CD8-positive, alpha-beta memory T cell (primary cell): ENCODE measurements around the gene SGO2. TPM values are rescaled to one million over a fixed set of nuclear protein-coding genes. Genes with fewer than 3 reads are reported as not detected.

ENCODE experiments used
- CTCF ChIA-PET: fragments of 350-600 bp; sonication (Branson Sonifier 250); formaldehyde crosslinking; loops from one replicate; lab custom pipeline; 2021; ENCODE audit warnings: antibody characterized with exemption; lab: Charles Lee
- POLR2A ChIA-PET: fragments of 350-600 bp; sonication (Branson Sonifier 250); formaldehyde crosslinking; loops from one replicate; lab custom pipeline; 2021; ENCODE audit warnings: antibody characterized with exemption; lab: Charles Lee
- DNase-seq, 5 donors: peaks; one replicate each; pipeline versions ENCODE4 v3.0.0 to v3.0.0-alpha.2; 2020 to 2022; ENCODE audit warnings: mixed read lengths in 1 of 5
- H3K27ac ChIP-seq: one replicate; pipeline ENCODE4 v1.7.0; 2013; ENCODE audit warnings: low read depth, mild to moderate bottlenecking, low read length, moderate library complexity
- H3K27me3 ChIP-seq: 2 replicates; pipeline ENCODE4 v1.7.0; 2013; ENCODE audit warnings: low read length, mild to moderate bottlenecking; ENCODE audit not compliant: insufficient read depth, poor library complexity, severe bottlenecking
- H3K36me3 ChIP-seq: 2 replicates; pipeline ENCODE4 v1.7.0; 2013; ENCODE audit warnings: mild to moderate bottlenecking, low read length, moderate library complexity; ENCODE audit not compliant: insufficient read depth
- H3K4me1 ChIP-seq: 2 replicates; pipeline ENCODE4 v1.7.0; 2013; ENCODE audit warnings: mild to moderate bottlenecking, low read length, moderate library complexity; ENCODE audit not compliant: insufficient read depth
- H3K4me3 ChIP-seq: 2 replicates; pipeline ENCODE4 v1.7.0; 2013; ENCODE audit warnings: mild to moderate bottlenecking, low read length
- H3K9me3 ChIP-seq: 2 replicates; pipeline ENCODE4 v1.7.0; 2013; ENCODE audit warnings: mild to moderate bottlenecking, low read length
- H3K27ac Mint-ChIP-seq, 8 donors: one replicate each; pipeline ENCODE4 v1.8.0; 2020 to 2021; ENCODE audit warnings: mixed read lengths in 8 of 8, mild to moderate bottlenecking in 6 of 8, inconsistent platforms in 3 of 8, moderate library complexity in 3 of 8
- H3K27me3 Mint-ChIP-seq, 2 donors: one replicate each; pipeline ENCODE4 v1.8.0; 2020 to 2021; ENCODE audit warnings: mixed read lengths in 2 of 2, mild to moderate bottlenecking in 1 of 2, moderate library complexity in 1 of 2
- H3K36me3 Mint-ChIP-seq, 3 donors: one replicate each; pipeline ENCODE4 v1.8.0; 2020 to 2021; ENCODE audit warnings: mixed read lengths in 3 of 3, inconsistent platforms in 1 of 3, mild to moderate bottlenecking in 1 of 3
- H3K4me1 Mint-ChIP-seq, 3 donors: one replicate each; pipeline ENCODE4 v1.8.0; 2020 to 2021; ENCODE audit warnings: mixed read lengths in 3 of 3, inconsistent platforms in 1 of 3, mild to moderate bottlenecking in 1 of 3
- H3K4me3 Mint-ChIP-seq, 7 donors: one replicate each; pipeline ENCODE4 v1.8.0; 2020 to 2021; ENCODE audit warnings: mixed read lengths in 7 of 7, mild to moderate bottlenecking in 6 of 7, moderate library complexity in 4 of 7, inconsistent platforms in 2 of 7
- H3K9me3 Mint-ChIP-seq, 5 donors: one replicate each; pipeline ENCODE4 v1.8.0; 2020 to 2022; ENCODE audit warnings: mixed read lengths in 5 of 5, mild to moderate bottlenecking in 3 of 5, moderate library complexity in 2 of 5, inconsistent platforms in 1 of 5
- polyA plus RNA-seq: library from polyadenylated mRNA; unstranded; fragments of 300-500 nt; fragmentation: Illumina TruSeq; gene quantifications from one replicate; pipeline ENCODE4 v1.2.3, GENCODE V29; 2021
- total RNA-seq, 2 experiments: library from RNA; stranded (reverse); gene quantifications; one replicate each; pipeline ENCODE4 v1.2.3, GENCODE V29; 2021

SGO2 gene
- total and polyA plus RNA-seq, 3 experiments from 2014 or later = 3.5 to 19.9 (median 18.6) TPM

- no peak for DNase-seq
- H3K4me1 ChIP-seq = no peaks in the 10 kb centered on the region
- Mint-ChIP-seq H3K4me3 (no peak overlapping the region), H3K27ac (peak overlapping the region in 1 of 8 donors; percentile 61), H3K36me3 (peaks cover 13 to 47% (median 17%) of the 10 kb centered on the region in 3 donors), H3K9me3 (no peaks in the 10 kb centered on the region), H3K27me3 (no peaks in the 10 kb centered on the region), H3K4me1 (peaks cover 13 to 35% (median 31%) of the 10 kb centered on the region in 3 donors)
- POLR2A ChIA-PET = no interaction called here
- H3K9me3 ChIP-seq = no peaks in the 10 kb centered on the region
- H3K36me3 ChIP-seq = peaks cover 6% of the 10 kb centered on the region
- H3K27me3 ChIP-seq = no peaks in the 10 kb centered on the region
- CTCF ChIA-PET = interaction anchor here (1.1 kb wide), 1 partner anchor 31 kb away, joined by 3 read pairs; no protein-coding TSS in a partner anchor
- H3K4me3 ChIP-seq = no peak overlapping the region
- H3K27ac ChIP-seq = no peak overlapping the region
Observed at GRCh38 chr2:200502196-200502595, 23.8 kb upstream of the SGO2 start.

- H3K36me3 Mint-ChIP-seq = peaks cover 10 to 33% (median 13%) of the 10 kb centered on the region in 3 donors
- DNase-seq = no peak
- H3K27ac Mint-ChIP-seq = peak overlapping the region in 1 of 8 donors; percentile 17
- H3K4me1 ChIP-seq = peaks cover 22% of the 10 kb centered on the region
- no peaks in the 10 kb centered on the region for H3K27me3 Mint-ChIP-seq
- H3K4me1 Mint-ChIP-seq = peaks cover 29 to 62% (median 48%) of the 10 kb centered on the region in 3 donors
- H3K9me3 Mint-ChIP-seq = no peaks in the 10 kb centered on the region
- CTCF ChIA-PET = no interaction called here
- H3K9me3 ChIP-seq = no peaks in the 10 kb centered on the region
- H3K27ac ChIP-seq = no peak overlapping the region
- H3K27me3 ChIP-seq = no peaks in the 10 kb centered on the region
- no peak overlapping the region for H3K4me3 ChIP-seq
- POLR2A ChIA-PET = no interaction called here
- no peaks in the 10 kb centered on the region for H3K36me3 ChIP-seq
- H3K4me3 Mint-ChIP-seq = no peak overlapping the region
Observed at GRCh38 chr2:200506679-200507078, 19.3 kb upstream of the SGO2 start.

- Mint-ChIP-seq H3K27me3 (no peaks in the 10 kb centered on the region), H3K27ac (peak overlapping the region in 2 of 8 donors; percentile 44 to 49), H3K4me1 (peaks cover 29 to 62% (median 47%) of the 10 kb centered on the region in 3 donors), H3K36me3 (peaks cover 10 to 30% (median 12%) of the 10 kb centered on the region in 3 donors), H3K4me3 (peak overlapping the region in 1 of 7 donors; percentile 54), H3K9me3 (no peaks in the 10 kb centered on the region)
- CTCF ChIA-PET = no interaction called here
- DNase-seq = no peak
- POLR2A ChIA-PET = no interaction called here
- H3K4me1 ChIP-seq = peaks cover 22% of the 10 kb centered on the region
- H3K27ac ChIP-seq = no peak overlapping the region
- H3K9me3 ChIP-seq = no peaks in the 10 kb centered on the region
- H3K36me3 ChIP-seq = no peaks in the 10 kb centered on the region
- no peak overlapping the region for H3K4me3 ChIP-seq
- no peaks in the 10 kb centered on the region for H3K27me3 ChIP-seq
Observed at GRCh38 chr2:200507179-200507578, 18.8 kb upstream of the SGO2 start.

GRCh38 chr2:200509235-200509611 is 16.8 kb upstream of the SGO2 start:
- H3K4me1 ChIP-seq = peaks cover 23% of the 10 kb centered on the region
- H3K9me3 Mint-ChIP-seq = no peaks in the 10 kb centered on the region
- CTCF ChIA-PET = interaction anchor here (1.1 to 1.6 kb wide), 5 partner anchors 15 to 27 kb away, joined by 6 to 7 read pairs (median 7); partner anchors contain the start of gene SGO2
- peak overlapping the region; percentile 69 for H3K27ac ChIP-seq
- H3K27me3 Mint-ChIP-seq = no peaks in the 10 kb centered on the region
- H3K27ac Mint-ChIP-seq = peak overlapping the region; percentile 84 to 97 (median 95)
- peaks cover 0 to 18% (median 0%) of the 10 kb centered on the region in 3 donors for H3K36me3 Mint-ChIP-seq
- no peaks in the 10 kb centered on the region for H3K36me3 ChIP-seq
- H3K4me3 Mint-ChIP-seq = peak overlapping the region in 6 of 7 donors; percentile 89 to 92 (median 91)
- no peaks in the 10 kb centered on the region for H3K9me3 ChIP-seq
- peak in 1 of 5 donors; percentile 11 for DNase-seq
- H3K4me1 Mint-ChIP-seq = peaks cover 27 to 55% (median 38%) of the 10 kb centered on the region in 3 donors
- H3K27me3 ChIP-seq = no peaks in the 10 kb centered on the region
- POLR2A ChIA-PET = interaction anchor here (1.0 to 1.6 kb wide), 2 partner anchors 17 to 553 kb away, joined by 3 to 8 read pairs; partner anchors contain the start of gene SGO2
- peak overlapping the region; percentile 91 for H3K4me3 ChIP-seq

- no peaks in the 10 kb centered on the region for H3K36me3 ChIP-seq
- peaks cover 29% of the 10 kb centered on the region for H3K4me1 ChIP-seq
- peak within 1 kb of the TSS; percentile 84 to 97 (median 96) for H3K27ac Mint-ChIP-seq
- H3K27ac ChIP-seq = peak within 1 kb of the TSS; percentile 76
- no peaks in the 10 kb centered on the region for H3K9me3 Mint-ChIP-seq
- H3K27me3 Mint-ChIP-seq = peaks cover 0 to 6% of the 10 kb centered on the region in 2 donors
- DNase-seq = peak; percentile 87 to 94 (median 90)
- peaks cover 0 to 13% (median 0%) of the 10 kb centered on the region in 3 donors for H3K36me3 Mint-ChIP-seq
- H3K4me3 Mint-ChIP-seq = peak within 1 kb of the TSS in 6 of 7 donors; percentile 89 to 92 (median 92)
- CTCF ChIA-PET = interaction anchor here (0.6 to 1.6 kb wide), 6 partner anchors 14 to 28 kb away, joined by 3 to 7 read pairs (median 6); partner anchors contain the start of gene SGO2
- H3K9me3 ChIP-seq = no peaks in the 10 kb centered on the region
- POLR2A ChIA-PET = interaction anchor here (1.0 to 1.6 kb wide), 2 partner anchors 16 to 553 kb away, joined by 3 to 8 read pairs; partner anchors contain the start of gene SGO2
- H3K4me1 Mint-ChIP-seq = peaks cover 26 to 54% (median 38%) of the 10 kb centered on the region in 3 donors
- no peaks in the 10 kb centered on the region for H3K27me3 ChIP-seq
- H3K4me3 ChIP-seq = peak within 1 kb of the TSS; percentile 91
Observed at GRCh38 chr2:200509612-200510433, 16.2 kb upstream of the SGO2 start, which contains the start of gene KCTD18. Gene KCTD18, minus strand, starts transcription at chr2:200510068. Its CDS starts 3,052 bp downstream, at chr2:200507016.

- H3K4me1 ChIP-seq = peaks cover 26% of the 10 kb centered on the region
- Mint-ChIP-seq H3K27me3 (peaks cover 6 to 8% of the 10 kb centered on the region in 2 donors), H3K4me3 (no peak overlapping the region), H3K4me1 (peaks cover 12 to 16% (median 15%) of the 10 kb centered on the region in 3 donors), H3K36me3 (peaks cover 0 to 6% (median 0%) of the 10 kb centered on the region in 3 donors), H3K9me3 (peaks cover 0 to 9% (median 3%) of the 10 kb centered on the region in 5 donors), H3K27ac (no peak overlapping the region)
- H3K4me3 ChIP-seq = no peak overlapping the region
- H3K27ac ChIP-seq = no peak overlapping the region
- no peaks in the 10 kb centered on the region for H3K36me3 ChIP-seq
- no peaks in the 10 kb centered on the region for H3K9me3 ChIP-seq
- CTCF ChIA-PET = interaction anchor here (1.4 kb wide), 1 partner anchor 10 kb away, joined by 8 read pairs; the partner anchor contains the start of gene SGO2
- no peak for DNase-seq
- H3K27me3 ChIP-seq = no peaks in the 10 kb centered on the region
- POLR2A ChIA-PET = no interaction called here
Observed at GRCh38 chr2:200515155-200515554, 10.9 kb upstream of the SGO2 start.

GRCh38 chr2:200523158-200523557 is 2.8 kb upstream of the SGO2 start:
- Histone ChIP-seq H3K4me3 (no peak overlapping the region), H3K4me1 (peaks cover 10% of the 10 kb centered on the region), H3K27me3 (no peaks in the 10 kb centered on the region), H3K36me3 (no peaks in the 10 kb centered on the region), H3K9me3 (no peaks in the 10 kb centered on the region), H3K27ac (no peak overlapping the region)
- Mint-ChIP-seq H3K4me1 (peaks cover 12 to 16% (median 14%) of the 10 kb centered on the region in 3 donors), H3K4me3 (no peak overlapping the region), H3K27ac (no peak overlapping the region), H3K27me3 (peaks cover 0 to 3% of the 10 kb centered on the region in 2 donors), H3K36me3 (peaks cover 0 to 4% (median 0%) of the 10 kb centered on the region in 3 donors), H3K9me3 (no peaks in the 10 kb centered on the region)
- no peak for DNase-seq
- POLR2A ChIA-PET = no interaction called here
- CTCF ChIA-PET = interaction anchor here (1.4 to 2.0 kb wide), 2 partner anchors 13 to 14 kb away, joined by 3 to 6 read pairs; partner anchors contain the start of gene KCTD18
